GM12878 (cell line): ENCODE measurements around the gene ZNF429. TPM values are rescaled to one million over a fixed set of nuclear protein-coding genes. Genes with fewer than 3 reads are reported as not detected.

ENCODE experiments used
- ATAC-seq: fragments of 200-7000 bp; cut with Tn5 transposase; 3 replicates; pipeline ENCODE4 v1.9.1; 2020; ENCODE audit warnings: mild to moderate bottlenecking, moderate library complexity
- BruUV-seq: library from RNA; stranded (reverse); fragments of 400-500 nt; replicated peaks from 2 replicates; lab custom pipeline; 2021; lab: Mats Ljungman, UMichigan
- CTCF ChIA-PET: fragments of 300-600 bp; sonication (Branson Sonifier 250); formaldehyde crosslinking; extraction: SDS; loops from one replicate; lab custom pipeline; 2021; ENCODE audit warnings: inconsistent platforms; lab: Yijun Ruan, JAX
- POLR2A ChIA-PET: fragments of 350-600 bp; formaldehyde crosslinking; extraction: SDS; loops from one replicate; lab custom pipeline; 2021; ENCODE audit warnings: inconsistent platforms; lab: Charles Lee
- RAD21 ChIA-PET: fragments of 300-600 bp; sonication (Branson Sonifier 250); formaldehyde crosslinking; loops from one replicate; lab custom pipeline; 2023; ENCODE audit warnings: antibody characterized with exemption; ENCODE audit not compliant: unreplicated experiment; lab: Charles Lee
- SMC1A ChIA-PET: fragments of 300-600 bp; sonication (Branson Sonifier 250); formaldehyde crosslinking; loops from one replicate; lab custom pipeline; 2023; ENCODE audit not compliant: unreplicated experiment, uncharacterized antibody; lab: Charles Lee
- DNase-seq: peaks from one replicate; pipeline ENCODE4 v3.0.0-alpha.2; 2011; ENCODE audit warnings: low read depth, low spot score
- FAIRE-seq: peaks from 3 replicates; lab custom pipeline; 2011; peaks lifted over from hg19 to GRCh38; lab: Jason Lieb, UNC
- H2AFZ ChIP-seq: 2 replicates; pipeline ENCODE4 v1.6.0; 2011; ENCODE audit warnings: low read depth, low read length, control low read depth; ENCODE audit not compliant: control insufficient read depth
- H3K27ac ChIP-seq: 2 replicates; pipeline ENCODE4 v1.5.1; 2011; ENCODE audit warnings: control low read depth; ENCODE audit not compliant: control insufficient read depth, insufficient read depth
- H3K27me3 ChIP-seq, 2 experiments: replicated peaks in 1 of 2; 2 replicates each; pipeline versions ENCODE4 v1.6.0 to v1.6.1; 2011; ENCODE audit warnings: low read length in 1 of 2; ENCODE audit not compliant: control insufficient read depth in 2 of 2, insufficient read depth in 2 of 2
- H3K36me3 ChIP-seq, 2 experiments: 2 replicates each; pipeline ENCODE4 v1.5.1; 2011; ENCODE audit warnings: low read length in 1 of 2; ENCODE audit not compliant: control insufficient read depth in 2 of 2, insufficient read depth in 2 of 2
- H3K4me1 ChIP-seq: 2 replicates; pipeline ENCODE4 v1.6.1; 2011; ENCODE audit warnings: mild to moderate bottlenecking, low read length, moderate library complexity, mixed read lengths; ENCODE audit not compliant: control insufficient read depth, insufficient read depth
- H3K4me2 ChIP-seq: 2 replicates; pipeline ENCODE4 v1.6.0; 2011; ENCODE audit warnings: control low read depth; ENCODE audit not compliant: control insufficient read depth, insufficient read depth
- H3K4me3 ChIP-seq: fragments of 200-600 bp; sonication (generic); 2 replicates; pipeline ENCODE4 v1.5.1; 2016
- H3K79me2 ChIP-seq: 2 replicates; pipeline ENCODE4 v1.6.0; 2011; ENCODE audit warnings: low read length; ENCODE audit not compliant: control insufficient read depth, insufficient read depth
- H3K9ac ChIP-seq: 2 replicates; pipeline ENCODE4 v1.8.0; 2011; ENCODE audit warnings: low read length, control low read depth, mixed read lengths; ENCODE audit not compliant: control insufficient read depth, insufficient read depth
- H3K9me3 ChIP-seq: replicated peaks from 3 replicates; pipeline ENCODE4 v1.5.1; 2011; ENCODE audit warnings: mild to moderate bottlenecking, low read length; ENCODE audit not compliant: control insufficient read depth, insufficient read depth
- H4K20me1 ChIP-seq: 2 replicates; pipeline ENCODE4 v1.6.0; 2011; ENCODE audit not compliant: control insufficient read depth, insufficient read depth
- CBX3 ChIP-seq: fragments of 200-600 bp; sonication (generic); IDR thresholded peaks from 2 replicates; pipeline ENCODE4 v1.6.1; 2016; ENCODE audit warnings: low read depth, borderline replicate concordance
- CHD1 ChIP-seq: IDR thresholded peaks from 2 replicates; pipeline ENCODE4 v1.6.1; 2012; ENCODE audit warnings: low read depth, low read length, improper control_type of control experiment
- CREB1 ChIP-seq: IDR thresholded peaks from 2 replicates; pipeline ENCODE4 v1.6.1; 2012; ENCODE audit warnings: low read depth, mild to moderate bottlenecking, inconsistent platforms
- CREM ChIP-seq: IDR thresholded peaks from 2 replicates; pipeline ENCODE4 v1.6.1; 2014; ENCODE audit warnings: antibody characterized with exemption, low read depth
- E2F8 ChIP-seq: fragments of 450-650 bp; IDR thresholded peaks from 2 replicates; pipeline ENCODE4 v1.6.1; 2018; ENCODE audit warnings: mild to moderate bottlenecking, low read depth, moderate library complexity; ENCODE audit not compliant: partially characterized antibody
- E4F1 ChIP-seq: fragments of 450-650 bp; IDR thresholded peaks from 2 replicates; pipeline ENCODE4 v1.6.1; 2018; ENCODE audit warnings: borderline replicate concordance, mild to moderate bottlenecking; ENCODE audit not compliant: partially characterized antibody
- FOS ChIP-seq: IDR thresholded peaks from 3 replicates; pipeline ENCODE4 v1.6.1; 2011; ENCODE audit warnings: borderline replicate concordance; ENCODE audit not compliant: insufficient read length; ENCODE audit errors: extremely low read depth
- IRF3 ChIP-seq: fragments of 450-650 bp; IDR thresholded peaks from 2 replicates; pipeline ENCODE4 v1.6.1; 2014; ENCODE audit warnings: mild to moderate bottlenecking
- JUNB ChIP-seq: IDR thresholded peaks from 2 replicates; pipeline ENCODE4 v1.6.1; 2016; ENCODE audit warnings: antibody characterized with exemption, mild to moderate bottlenecking
- KLF5 ChIP-seq: fragments of 450-650 bp; IDR thresholded peaks from 2 replicates; pipeline ENCODE4 v1.6.1; 2014; ENCODE audit warnings: mild to moderate bottlenecking; ENCODE audit not compliant: partially characterized antibody
- MTA3 ChIP-seq: IDR thresholded peaks from 2 replicates; pipeline ENCODE4 v1.6.1; 2012; ENCODE audit warnings: low read length, inconsistent platforms, borderline replicate concordance
- NFYA ChIP-seq: IDR thresholded peaks from 2 replicates; pipeline ENCODE4 v1.6.1; 2011; ENCODE audit warnings: low read depth, mild to moderate bottlenecking, low read length, improper control_type of control experiment, borderline replicate concordance
- PML ChIP-seq: IDR thresholded peaks from 2 replicates; pipeline ENCODE4 v1.6.1; 2012; ENCODE audit warnings: low read length, inconsistent platforms
- RUNX3 ChIP-seq: IDR thresholded peaks from 2 replicates; pipeline ENCODE4 v1.6.1; 2012; ENCODE audit warnings: low read length, inconsistent platforms
- SIX5 ChIP-seq: IDR thresholded peaks from 2 replicates; pipeline ENCODE4 v1.6.1; 2011; ENCODE audit warnings: mild to moderate bottlenecking, low read depth, low read length, moderate library complexity; ENCODE audit not compliant: severe bottlenecking
- SPI1 ChIP-seq: IDR thresholded peaks from 2 replicates; pipeline ENCODE4 v1.6.1; 2011; ENCODE audit warnings: low read depth, mild to moderate bottlenecking, low read length, moderate library complexity, borderline replicate concordance; ENCODE audit not compliant: insufficient read depth
- STAT1 ChIP-seq: fragments of 450-650 bp; conservative IDR thresholded peaks from 2 replicates; pipeline ENCODE4 v1.6.1; 2014; ENCODE audit warnings: antibody characterized with exemption, mild to moderate bottlenecking
- STAT3 ChIP-seq: IDR thresholded peaks from 2 replicates; pipeline ENCODE4 v1.6.1; 2011; ENCODE audit warnings: low read depth, low read length, improper control_type of control experiment
- SUZ12 ChIP-seq: fragments of 200-600 bp; sonication (generic); IDR thresholded peaks from one replicate; pipeline ENCODE4 v1.6.1; 2018; ENCODE audit warnings: antibody characterized with exemption, mild to moderate bottlenecking; ENCODE audit not compliant: unreplicated experiment
- WGBS: methylation state at CpG from one replicate; pipeline ENCODE4 v1.1.6; 2016; ENCODE audit warnings: low lambda C conversion rate; ENCODE audit not compliant: insufficient replicate concordance, insufficient coverage; ENCODE audit errors: missing lambda C conversion rate; 5-methylcytosine and 5-hydroxymethylcytosine counted together
- in situ Hi-C: fragments of 300-500 bp; cut with MboI; formaldehyde crosslinking; loops from 9 replicates; pipeline ENCODE4 v1.14.3; 2018; ENCODE audit warnings: mixed read lengths
- intact Hi-C: fragments of 100-400 bp; cut with micrococcal nuclease; formaldehyde crosslinking; loops from one replicate; pipeline ENCODE4 v1.14.2; 2022; ENCODE audit not compliant: unreplicated experiment
- polyA plus RNA-seq, 11 experiments: library from polyadenylated mRNA; depleted of rRNA in 4 of 11; unstranded in 6 of 11; stranded (reverse) in 5 of 11; fragments of >200 nt; fragmentation: Nextera tagmentation in 4 of 11; fragmentation: Illumina TruSeq in 1 of 11; extraction: Ambion mirVana in 4 of 11; extraction: Trizol in 1 of 11; gene quantifications; 1 replicate in 1 of 11; 2 replicates in 10 of 11; pipeline versions ENCODE4 v1.2.1 to v1.2.3, GENCODE V29; 2011 to 2016; ENCODE audit warnings: inconsistent platforms in 2 of 11, missing spikeins in 2 of 11, low read depth in 1 of 11
- total RNA-seq, 4 experiments: library from RNA; depleted of rRNA in 3 of 4; stranded (reverse); fragments of >200 nt in 3 of 4; fragmentation: Illumina TruSeq in 1 of 4; extraction: Trizol in 1 of 4; gene quantifications; 2 replicates each; pipeline versions ENCODE4 v1.2.1 to v1.2.3, GENCODE V29; 2013 to 2021

Gene ZNF429
- total and polyA plus RNA-seq, 10 of the 15 experiments (the other 5 are each of a cell fraction or from before 2014, with no cell fraction given) = 1.4 to 4.3 (median 2.8) TPM

- no peak for TF ChIP-seq STAT1
- TF ChIP-seq E4F1 = no peak
- TF ChIP-seq CREB1 = no peak
- TF ChIP-seq NFYA = no peak
- TF ChIP-seq SPI1 = no peak
Measured at GRCh38 chr19:21462540-21462939, 42.9 kb upstream of the ZNF429 start (continued).

- intact Hi-C loops = no loop called here
- SMC1A ChIA-PET = no interaction called here
- in situ Hi-C loops = no loop called here
- H2AFZ ChIP-seq = no peak overlapping the region
- H3K9me3 ChIP-seq = no peaks in the 10 kb centered on the region; the same call in 2 of the 3 replicates
- RAD21 ChIA-PET = no interaction called here
- no peaks in the 10 kb centered on the region for H3K36me3 ChIP-seq
- no peak overlapping the region for H3K9ac ChIP-seq
- H3K79me2 ChIP-seq = no peaks in the 10 kb centered on the region
- H4K20me1 ChIP-seq = no peaks in the 10 kb centered on the region
- POLR2A ChIA-PET = no interaction called here
- H3K27me3 ChIP-seq = no peaks in the 10 kb centered on the region
- no peak overlapping the region for H3K4me2 ChIP-seq
- DNase-seq = no peak
- H3K4me1 ChIP-seq = no peaks in the 10 kb centered on the region
- BruUV-seq = no TSS peak
- CTCF ChIA-PET = no interaction called here
- no peak overlapping the region for H3K27ac ChIP-seq
- H3K4me3 ChIP-seq = no peak overlapping the region
- 55% methylated on average over 37 of the region's 38 CpGs for WGBS
- FAIRE-seq = no peak
- ATAC-seq = no peak
- TF ChIP-seq PML (no peak), KLF5 (no peak), SUZ12 (no peak), CREM (no peak), RUNX3 (no peak), FOS (no peak), E2F8 (no peak), STAT3 (no peak), CBX3 (no peak), SPI1 (no peak), IRF3 (no peak), SIX5 (no peak), JUNB (no peak), MTA3 (no peak), CHD1 (no peak)
Measured at GRCh38 chr19:21463449-21464105, 41.8 kb upstream of the ZNF429 start.
